ENCODE data around the gene TARM1. TPM values are rescaled to one million over a fixed set of nuclear protein-coding genes. Genes with fewer than 3 reads are reported as not detected.
A peak's percentile ranks its signal among the peaks of the same experiment; 100 is the strongest.

TARM1 gene
- total RNA-seq = not detected in 2 replicates

DNA sequence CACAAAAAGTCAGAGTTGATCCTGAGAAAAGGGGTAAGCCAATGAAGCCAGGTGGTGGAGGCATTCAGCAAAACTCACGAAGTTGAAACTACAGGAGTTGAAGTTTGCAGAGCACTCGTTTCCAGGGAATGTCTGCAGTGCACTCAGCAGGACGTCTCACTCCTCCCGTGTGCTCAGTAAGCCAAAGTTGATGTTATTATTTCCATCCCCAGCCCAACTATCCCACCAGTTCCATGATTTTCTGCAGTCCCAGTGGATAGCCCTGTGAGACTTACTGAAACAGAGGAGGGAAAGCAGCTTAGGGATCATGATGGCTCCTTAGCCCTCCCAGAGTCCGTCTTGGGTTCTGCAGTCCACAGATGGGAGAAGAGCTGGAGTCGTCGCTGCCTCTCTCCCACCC, at the start of gene TARM1:
Gene TARM1, minus strand, starts transcription at position 334 of the 400 bp plus-strand sequence. Its CDS starts 25 bp downstream, at position 309.
- no peak for DNase-seq (ENCODE audit: low read depth in 2 of 2)

DNA sequence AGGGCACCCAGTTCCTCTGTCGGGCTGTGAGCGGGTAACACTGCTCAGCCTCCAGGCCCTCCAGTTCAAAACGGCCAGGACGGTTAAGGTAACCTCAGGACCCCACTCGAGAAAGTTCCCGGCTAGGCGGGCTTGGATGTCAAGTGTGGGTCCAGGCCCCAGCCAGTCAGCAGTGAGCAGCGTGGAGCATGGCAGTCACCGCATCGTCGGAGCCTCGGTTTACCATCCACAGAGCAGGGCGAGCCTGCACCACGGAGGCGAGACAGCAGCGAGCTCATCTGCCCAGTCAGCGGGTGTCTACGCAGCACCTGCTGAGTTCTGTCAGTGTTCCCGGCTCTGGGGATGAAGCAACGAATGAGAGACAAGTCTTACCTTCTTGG, 48.4 kb upstream of the TARM1 start:
- no peak for DNase-seq (ENCODE audit: low read depth in 2 of 2)

DNA sequence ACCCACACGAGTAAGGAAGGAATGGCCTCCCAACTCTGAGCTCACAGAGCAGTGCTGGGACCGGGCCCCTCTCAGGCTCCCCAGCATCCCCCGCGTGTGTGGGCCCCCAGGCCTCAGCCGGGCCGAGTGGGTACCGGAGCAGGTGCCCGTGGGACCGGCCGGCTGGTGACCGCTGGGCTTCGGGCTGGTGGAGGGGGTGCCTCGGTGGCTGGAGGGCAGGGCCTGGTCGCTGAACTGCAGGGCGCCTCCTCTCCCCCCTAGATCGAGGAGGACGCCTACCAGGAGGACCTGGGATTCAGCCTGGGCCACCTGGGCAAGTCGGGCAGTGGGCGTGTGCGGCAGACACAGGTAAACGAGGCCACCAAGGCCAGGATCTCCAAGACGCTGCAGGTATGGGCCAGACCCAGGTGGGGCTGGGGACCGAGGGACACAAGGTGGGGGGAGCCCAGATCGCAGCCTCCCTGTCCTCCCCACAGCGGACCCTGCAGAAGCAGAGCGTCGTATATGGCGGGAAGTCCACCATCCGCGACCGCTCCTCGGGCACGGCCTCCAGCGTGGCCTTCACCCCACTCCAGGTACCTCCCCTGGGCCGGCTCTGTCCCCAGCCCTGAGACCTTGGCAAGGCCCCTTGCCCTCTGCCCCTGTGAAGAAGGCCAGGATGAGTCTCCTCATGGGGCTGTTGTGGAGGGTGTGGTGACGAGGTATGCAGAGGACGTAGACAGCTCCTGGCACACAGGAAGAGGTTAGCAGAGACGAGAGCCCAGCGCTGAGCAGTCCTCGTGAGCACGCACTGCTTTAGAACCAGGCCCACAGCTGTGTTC, 47.8 kb upstream of the TARM1 start:
- DNase-seq (ENCODE audit: low read depth in 2 of 2) = no peak

DNA sequence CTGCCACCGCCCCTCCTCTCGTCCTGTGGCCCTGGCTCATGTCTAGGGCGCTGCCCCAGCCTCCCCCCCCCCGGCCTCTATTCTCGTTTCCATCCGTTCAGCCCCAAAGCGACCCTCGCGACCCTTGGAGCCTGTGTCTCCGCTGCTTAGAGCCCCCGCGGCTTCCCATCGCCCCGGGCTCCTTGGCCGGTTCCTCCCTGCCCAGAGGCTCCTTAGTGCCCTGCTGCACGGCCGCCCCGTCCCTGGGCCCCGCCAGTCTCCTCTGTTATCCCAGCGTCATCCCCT, 47.2 kb upstream of the TARM1 start:
- no peak for DNase-seq (ENCODE audit: low read depth in 2 of 2)

GRCh38 chr19:54127688-54128440, 46.7 kb upstream of the TARM1 start:
- DNase-seq (ENCODE audit: low read depth in 2 of 2) = no peak

- no peak for DNase-seq (ENCODE audit: low read depth in 2 of 2)
These were observed 44.5 kb upstream of the TARM1 start for GRCh38 chr19:54125713-54126112.

DNA sequence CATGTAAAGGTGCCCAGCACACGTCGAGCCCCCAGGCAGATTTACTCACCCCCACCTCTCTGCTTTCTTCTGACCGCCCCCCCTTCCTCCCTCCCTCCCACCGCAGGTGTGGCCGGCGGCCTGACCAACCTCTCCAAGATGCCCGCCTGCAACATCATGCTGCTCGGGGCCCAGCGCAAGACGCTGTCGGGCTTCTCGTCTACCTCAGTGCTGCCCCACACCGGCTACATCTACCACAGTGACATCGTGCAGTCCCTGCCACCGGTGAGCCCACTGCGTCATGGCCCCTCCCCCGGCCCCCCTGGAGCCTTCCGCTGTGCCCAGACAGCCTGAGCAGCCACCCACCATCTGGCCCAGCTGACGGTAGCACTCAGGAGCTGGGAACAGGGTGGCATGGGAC, 43.2 kb upstream of the TARM1 start:
- no peak for DNase-seq (ENCODE audit: low read depth in 2 of 2)

- no peak for DNase-seq (ENCODE audit: low read depth in 2 of 2)
These were observed 42.5 kb upstream of the TARM1 start for GRCh38 chr19:54123682-54124081.

DNA sequence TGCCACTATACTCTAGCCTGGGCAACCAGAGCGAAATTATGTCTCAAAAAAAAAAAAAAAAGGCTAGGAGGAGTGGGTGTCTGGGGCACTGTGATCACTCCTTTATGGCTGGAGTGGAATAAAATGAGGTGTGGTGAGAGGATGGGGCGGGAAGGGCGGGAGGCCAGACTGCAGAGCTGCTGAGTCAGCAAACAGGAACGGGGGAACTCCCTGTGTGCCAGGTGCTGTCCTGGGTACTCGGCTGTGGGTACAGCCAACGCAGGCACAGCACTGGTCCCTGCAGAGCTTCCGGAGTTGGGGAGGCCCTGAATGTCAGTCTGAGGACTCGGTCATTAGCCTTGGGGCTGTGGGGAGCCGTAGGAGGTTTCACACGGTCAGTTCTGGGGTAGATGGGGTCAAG, 40.1 kb upstream of the TARM1 start:
- no peak for DNase-seq (ENCODE audit: low read depth in 2 of 2)

DNA sequence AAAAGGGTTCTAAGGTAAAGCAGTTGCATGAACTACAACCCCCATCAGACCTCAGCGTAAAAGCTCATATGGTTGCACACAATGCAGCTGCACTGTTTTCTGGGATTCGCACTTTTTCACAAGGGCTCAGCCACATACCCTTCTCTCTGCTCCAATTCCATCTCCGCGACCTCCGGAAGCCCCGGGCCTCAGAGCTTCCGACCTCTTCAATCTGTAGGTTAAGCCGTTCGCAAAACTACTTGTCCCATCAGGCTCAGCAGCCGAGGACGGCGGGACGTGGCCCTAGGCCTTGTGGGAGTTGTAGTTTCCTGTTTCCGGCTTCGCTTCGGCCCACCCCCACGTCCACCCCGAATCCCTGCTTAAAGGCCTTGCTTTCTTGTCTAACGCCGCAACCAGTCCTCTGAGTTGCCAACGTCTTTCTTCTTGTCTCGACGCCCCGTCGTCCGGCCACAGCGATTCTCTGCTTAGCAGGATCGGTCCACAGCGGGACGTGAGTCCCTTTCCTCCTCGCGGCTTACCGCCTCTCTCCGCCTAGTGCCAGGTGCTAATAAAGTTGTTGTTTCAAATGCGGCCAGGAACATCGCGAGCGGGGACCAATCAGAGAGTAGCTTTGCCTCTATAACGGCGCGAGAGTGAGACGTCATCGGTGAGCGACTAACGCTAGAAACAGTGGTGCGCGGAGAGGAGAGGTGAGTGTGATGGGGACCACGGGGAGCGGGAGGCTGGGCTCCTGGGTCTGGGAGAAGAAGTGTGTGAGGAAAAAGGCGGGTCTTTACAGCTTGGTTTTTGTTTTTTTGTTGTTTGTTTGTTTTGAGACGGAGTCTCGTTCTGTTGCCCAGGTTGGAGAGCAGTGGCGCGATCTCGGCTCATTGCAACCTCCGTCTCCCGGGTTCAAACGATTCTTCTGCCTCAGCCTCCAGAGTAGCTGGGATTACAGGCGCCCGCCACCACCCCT, 34.2 kb upstream of the TARM1 start, which contains the start of the genes PRPF31 and TFPT:
Gene PRPF31, plus strand, starts transcription at position 646 of the 955 bp plus-strand sequence. CDS start 2,525 bp downstream, outside the sequence.
Gene TFPT, minus strand, starts transcription at position 549 of the 955 bp plus-strand sequence. Its CDS starts 388 bp downstream, at position 161.
- peak; percentile 98 to 99 for DNase-seq (ENCODE audit: low read depth in 2 of 2)

- DNase-seq (ENCODE audit: low read depth in 2 of 2) = peak; percentile 70 to 72
These were observed 33.4 kb upstream of the TARM1 start for GRCh38 chr19:54114340-54115108.

DNA sequence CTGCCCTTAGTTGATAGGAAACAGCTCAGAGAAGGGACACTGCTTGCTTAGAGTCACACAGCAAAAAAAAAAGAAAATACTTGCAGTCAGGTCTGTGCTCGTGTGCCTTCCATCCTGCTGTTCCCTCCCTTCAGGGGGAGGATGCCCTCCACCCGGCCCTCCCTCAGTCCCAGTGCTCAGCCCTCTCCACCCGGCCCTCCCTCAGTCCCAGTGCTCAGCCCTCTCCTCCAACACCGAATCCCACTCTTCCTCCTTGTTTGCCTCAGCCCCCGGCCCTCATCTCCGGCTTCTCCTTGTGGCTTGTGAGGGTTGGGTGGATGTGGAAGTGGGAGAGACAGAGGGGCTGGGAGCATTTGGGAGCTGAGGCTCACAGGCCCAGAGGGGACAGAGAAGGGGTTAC, 28.5 kb upstream of the TARM1 start:
- DNase-seq (ENCODE audit: low read depth in 2 of 2) = no peak

DNA sequence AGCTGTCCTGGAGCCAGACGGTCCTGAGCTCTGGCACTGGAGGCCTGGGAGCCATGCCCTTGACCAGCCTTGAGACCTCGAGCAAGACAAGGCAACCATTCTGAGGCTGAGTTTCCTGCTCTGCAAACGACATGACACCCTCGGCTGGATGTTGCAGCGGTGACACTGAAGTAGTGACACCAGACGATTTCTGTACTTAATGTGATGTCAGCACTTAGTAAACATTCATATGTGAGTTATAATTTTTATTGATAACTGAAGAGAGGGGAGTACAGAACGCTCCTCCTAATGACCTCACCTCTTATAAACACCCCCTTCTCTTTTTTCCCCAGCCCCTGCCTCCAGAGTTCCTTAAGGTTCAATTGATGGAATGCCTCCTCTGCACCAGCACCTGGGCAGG, 27.3 kb upstream of the TARM1 start:
- no peak for DNase-seq (ENCODE audit: low read depth in 2 of 2)

DNA sequence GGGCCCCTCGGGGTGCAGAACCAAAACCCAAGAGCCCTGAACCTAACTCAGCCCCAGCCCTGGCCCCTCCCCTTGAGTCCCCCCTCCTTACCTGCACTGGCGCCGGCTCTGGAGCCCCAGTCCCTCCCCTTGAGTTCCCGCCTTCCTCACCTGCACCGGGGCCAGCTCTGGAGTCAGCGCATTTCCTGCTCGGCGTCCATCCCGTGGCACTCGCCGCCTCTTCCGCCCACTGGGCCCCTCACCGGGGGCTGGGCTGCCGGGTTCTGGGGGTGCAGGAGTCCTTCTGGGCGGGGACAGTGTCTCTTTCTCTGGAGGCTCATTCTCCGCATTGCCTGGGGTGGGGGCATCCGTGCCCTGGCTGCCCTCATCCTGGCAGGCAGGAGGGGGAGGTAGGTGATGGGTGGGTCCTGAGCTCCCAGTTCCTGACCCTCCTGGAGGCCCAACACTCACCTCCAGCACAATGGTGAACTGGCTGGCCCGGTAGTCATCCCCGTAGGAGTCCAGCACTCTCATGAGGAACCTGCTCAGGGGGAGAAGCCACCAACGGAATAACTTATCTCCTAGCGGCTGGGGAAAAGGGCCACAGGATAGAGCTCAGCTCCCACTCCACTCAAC, 26.8 kb upstream of the TARM1 start:
- DNase-seq (ENCODE audit: low read depth in 2 of 2) = no peak

GRCh38 chr19:54106716-54107115, 25.6 kb upstream of the TARM1 start:
- no peak for DNase-seq (ENCODE audit: low read depth in 2 of 2)

- DNase-seq (ENCODE audit: low read depth in 2 of 2) = no peak
These were observed 24.6 kb upstream of the TARM1 start for GRCh38 chr19:54105796-54106195.

DNA sequence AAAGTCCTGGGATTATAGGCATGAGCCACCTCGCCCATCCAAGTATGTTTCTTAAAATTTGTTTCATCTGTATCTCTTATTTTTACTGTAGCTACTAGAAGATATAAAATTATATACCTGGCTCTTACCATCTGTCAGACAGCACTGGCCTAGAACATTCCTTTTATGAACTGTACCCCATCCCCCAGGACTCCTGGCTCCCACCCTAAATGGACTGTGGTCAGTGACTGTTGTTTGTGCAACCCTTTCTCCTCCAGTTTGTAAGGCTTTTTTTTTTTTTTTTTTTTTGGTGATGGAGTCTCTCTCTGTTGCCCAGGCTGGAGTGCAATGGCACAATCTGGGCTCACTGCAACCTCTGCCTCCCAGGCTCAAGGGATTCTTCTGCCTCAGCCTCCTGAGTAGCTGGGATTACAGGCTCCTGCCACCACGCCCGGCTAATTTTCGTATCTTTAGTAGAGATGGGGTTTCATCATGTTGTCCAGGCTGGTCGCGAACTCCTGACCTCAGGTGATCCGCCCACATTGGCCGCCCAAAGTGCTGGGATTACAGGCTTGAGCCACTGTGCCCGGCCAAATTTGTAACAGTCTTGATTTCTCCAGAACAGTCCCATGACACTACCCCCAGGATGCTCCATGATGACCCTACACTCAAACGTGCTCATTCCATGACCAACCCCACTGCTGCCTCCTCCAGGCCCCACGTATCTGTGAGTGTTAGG, 24.0 kb upstream of the TARM1 start:
- DNase-seq (ENCODE audit: low read depth in 2 of 2) = no peak

GRCh38 chr19:54102421-54103169, 21.4 kb upstream of the TARM1 start, which contains the start of gene NDUFA3:
TSS of gene NDUFA3 (plus strand) at chr19:54102855. CDS start at chr19:54102879, 24 bp downstream.
- DNase-seq (ENCODE audit: low read depth in 2 of 2) = peak; percentile 99

GRCh38 chr19:54100561-54100960, 19.4 kb upstream of the TARM1 start, which contains the start of gene OSCAR:
TSS of gene OSCAR (minus strand) at chr19:54100803. CDS start at chr19:54100792, 11 bp downstream.
- no peak for DNase-seq (ENCODE audit: low read depth in 2 of 2)

Measured in lung microvascular endothelial cell (primary cell).